A549 (cell line): ENCODE data around the gene IGSF22. TPM values are rescaled to one million over a fixed set of nuclear protein-coding genes. Genes with fewer than 3 reads are reported as not detected.

ENCODE experiments used
- ATAC-seq, 2 experiments: fragments of 200-7000 bp in 1 of 2; fragments of >200 bp in 1 of 2; cut with Nextera tagmentation in 1 of 2; cut with Tn5 transposase in 1 of 2; 3 replicates each; pipeline versions ENCODE4 v1.8.0 to v1.9.1; 2018 to 2020; ENCODE audit warnings: mild to moderate bottlenecking in 1 of 2, moderate library complexity in 1 of 2
- CTCF ChIA-PET: fragments of 300-600 bp; sonication (Branson Sonifier 250); formaldehyde crosslinking; extraction: SDS; loops from one replicate; lab custom pipeline; 2021; ENCODE audit warnings: antibody characterized with exemption, inconsistent platforms; lab: Yijun Ruan, JAX
- POLR2A ChIA-PET: fragments of 350-600 bp; formaldehyde crosslinking; extraction: SDS; loops from one replicate; lab custom pipeline; 2021; ENCODE audit warnings: antibody characterized with exemption, inconsistent platforms; lab: Yijun Ruan, JAX
- DNase-seq, 2 experiments: peaks; one replicate each; pipeline versions ENCODE4 v3.0.0 to v3.0.0-alpha.2; 2011 to 2016; ENCODE audit warnings: low read depth in 1 of 2, low spot score in 1 of 2
- FAIRE-seq: peaks from 2 replicates; lab custom pipeline; 2011; peaks lifted over from hg19 to GRCh38; lab: Jason Lieb, UNC
- H3K27ac ChIP-seq, 2 experiments: fragments of >200 bp; sonication (Bioruptor Twin); formaldehyde crosslinking; 3 replicates each; pipeline ENCODE4 v1.5.1; 2016 to 2017
- H3K4me1 ChIP-seq: fragments of >200 bp; sonication (Bioruptor Twin); formaldehyde crosslinking; 3 replicates; pipeline ENCODE4 v1.6.1; 2016
- H3K4me2 ChIP-seq: fragments of >200 bp; sonication (Bioruptor Twin); formaldehyde crosslinking; 3 replicates; pipeline ENCODE4 v1.6.1; 2016
- H3K4me3 ChIP-seq: fragments of >200 bp; sonication (Bioruptor Twin); formaldehyde crosslinking; 3 replicates; pipeline ENCODE4 v1.5.1; 2016
- H3K9me3 ChIP-seq: fragments of >200 bp; sonication (Bioruptor Twin); formaldehyde crosslinking; 3 replicates; pipeline ENCODE4 v1.6.1; 2016
- CEBPB ChIP-seq, 2 experiments: fragments of >200 bp in 1 of 2; sonication (Bioruptor Twin) in 1 of 2; formaldehyde crosslinking in 1 of 2; IDR thresholded peaks; 2 replicates each; pipeline ENCODE4 v1.6.1; 2012 to 2016
- EP300 ChIP-seq, 2 experiments: fragments of >200 bp; sonication (Bioruptor Twin); formaldehyde crosslinking; IDR thresholded peaks; 2 replicates in 1 of 2; 3 replicates in 1 of 2; pipeline ENCODE4 v1.6.1; 2016 to 2017
- ESRRA ChIP-seq: fragments of 150-350 bp; IDR thresholded peaks from 2 replicates; pipeline ENCODE4 v1.6.1; 2014; ENCODE audit warnings: mild to moderate bottlenecking, low read length, borderline replicate concordance
- FOSB ChIP-seq: fragments of 250-450 bp; sonication (Bioruptor Pico); IDR thresholded peaks from 2 replicates; pipeline ENCODE4 v1.5.0; 2020; ENCODE audit warnings: mild to moderate bottlenecking, moderate library complexity
- FOXS1 ChIP-seq: fragments of 250-450 bp; sonication (Bioruptor Pico); IDR thresholded peaks from 2 replicates; pipeline ENCODE4 v1.5.0; 2020; ENCODE audit warnings: mild to moderate bottlenecking, moderate library complexity
- HOXB13 ChIP-seq: fragments of 250-450 bp; sonication (Bioruptor Pico); IDR thresholded peaks from 2 replicates; pipeline ENCODE4 v1.5.0; 2020; ENCODE audit warnings: low read depth, mild to moderate bottlenecking, moderate library complexity
- HOXB5 ChIP-seq: fragments of 250-450 bp; sonication (Bioruptor Pico); IDR thresholded peaks from 2 replicates; pipeline ENCODE4 v1.5.0; 2020; ENCODE audit warnings: mild to moderate bottlenecking, moderate library complexity
- JUN ChIP-seq, 2 experiments: fragments of >200 bp; sonication (Bioruptor Twin); formaldehyde crosslinking; IDR thresholded peaks; 2 replicates in 1 of 2; 3 replicates in 1 of 2; pipeline ENCODE4 v1.6.1; 2016 to 2017
- JUNB ChIP-seq: fragments of >200 bp; sonication (Bioruptor Twin); formaldehyde crosslinking; IDR thresholded peaks from 2 replicates; pipeline ENCODE4 v1.6.1; 2016
- KDM1A ChIP-seq: fragments of 200-600 bp; sonication (generic); IDR thresholded peaks from 2 replicates; pipeline ENCODE4 v1.6.1; 2016; ENCODE audit warnings: low read depth, mild to moderate bottlenecking
- MAFK ChIP-seq: fragments of 450-650 bp; IDR thresholded peaks from 2 replicates; pipeline ENCODE4 v1.6.1; 2014; ENCODE audit not compliant: partially characterized antibody
- MAZ ChIP-seq: fragments of 150-350 bp; IDR thresholded peaks from 2 replicates; pipeline ENCODE4 v1.6.1; 2014; ENCODE audit warnings: antibody characterized with exemption, low read depth, low read length, borderline replicate concordance
- NFE2L2 ChIP-seq: fragments of 150-350 bp; conservative IDR thresholded peaks from 2 replicates; pipeline ENCODE4 v1.6.1; 2014; ENCODE audit warnings: low read length
- NPAS2 ChIP-seq: fragments of 250-450 bp; sonication (Bioruptor Pico); IDR thresholded peaks from 2 replicates; pipeline ENCODE4 v1.8.0; 2022; ENCODE audit warnings: mild to moderate bottlenecking, moderate library complexity, borderline replicate concordance
- PHF8 ChIP-seq: fragments of 200-600 bp; sonication (generic); IDR thresholded peaks from 2 replicates; pipeline ENCODE4 v1.6.1; 2016; ENCODE audit warnings: low read depth, mild to moderate bottlenecking, antibody characterized with exemption, moderate library complexity, borderline replicate concordance
- POLR2A ChIP-seq: IDR thresholded peaks from 2 replicates; pipeline ENCODE4 v1.6.1; 2012; ENCODE audit warnings: mild to moderate bottlenecking, low read length
- RARB ChIP-seq: fragments of 250-450 bp; sonication (Bioruptor Pico); IDR thresholded peaks from 2 replicates; pipeline ENCODE4 v1.8.0; 2021; ENCODE audit warnings: mild to moderate bottlenecking, moderate library complexity
- RFX5 ChIP-seq: fragments of 450-650 bp; IDR thresholded peaks from 2 replicates; pipeline ENCODE4 v1.7.1; 2014; ENCODE audit warnings: antibody characterized with exemption, mild to moderate bottlenecking, moderate library complexity
- SMC3 ChIP-seq: fragments of >200 bp; sonication (Bioruptor Twin); formaldehyde crosslinking; IDR thresholded peaks from 3 replicates; pipeline ENCODE4 v1.6.1; 2018; ENCODE audit warnings: inconsistent platforms
- TFCP2L1 ChIP-seq: fragments of 250-450 bp; sonication (Bioruptor Pico); IDR thresholded peaks from 2 replicates; pipeline ENCODE4 v1.5.0; 2021; ENCODE audit warnings: mild to moderate bottlenecking
- ZSCAN20 ChIP-seq: fragments of 250-450 bp; sonication (Bioruptor Pico); IDR thresholded peaks from 2 replicates; pipeline ENCODE4 v1.8.0; 2022; ENCODE audit warnings: mild to moderate bottlenecking, moderate library complexity
- WGBS: methylation state at CpG from one replicate; pipeline ENCODE4 v1.1.6; 2017; ENCODE audit errors: missing lambda C conversion rate; 5-methylcytosine and 5-hydroxymethylcytosine counted together
- polyA plus RNA-seq, 4 experiments: library from polyadenylated mRNA; depleted of rRNA in 3 of 4; stranded (reverse); fragments of >200 nt; fragmentation: RNase III in 1 of 4; extraction: RNeasy Plus Mini Kit Qiagen cat#74134 plus additional on column Dnase treatment in 1 of 4; gene quantifications; 2 replicates in 3 of 4; 3 replicates in 1 of 4; pipeline ENCODE4 v1.2.3, GENCODE V29; 2011 to 2017
- TF ChIP-seq, protein P1 (sequence below): fragments of >200 bp; sonication (Bioruptor Twin); formaldehyde crosslinking; IDR thresholded peaks from 3 replicates; pipeline ENCODE4 v1.5.1; 2016
- TF ChIP-seq, protein P2 (sequence below): fragments of >200 bp; sonication (Bioruptor Twin); formaldehyde crosslinking; IDR thresholded peaks from 3 replicates; pipeline ENCODE4 v1.6.1; 2016

Gene IGSF22
- polyA plus RNA-seq, 2 of the 4 experiments (the other 2 are of a cell fraction), result 0.06 TPM; not detected in 1

DNA sequence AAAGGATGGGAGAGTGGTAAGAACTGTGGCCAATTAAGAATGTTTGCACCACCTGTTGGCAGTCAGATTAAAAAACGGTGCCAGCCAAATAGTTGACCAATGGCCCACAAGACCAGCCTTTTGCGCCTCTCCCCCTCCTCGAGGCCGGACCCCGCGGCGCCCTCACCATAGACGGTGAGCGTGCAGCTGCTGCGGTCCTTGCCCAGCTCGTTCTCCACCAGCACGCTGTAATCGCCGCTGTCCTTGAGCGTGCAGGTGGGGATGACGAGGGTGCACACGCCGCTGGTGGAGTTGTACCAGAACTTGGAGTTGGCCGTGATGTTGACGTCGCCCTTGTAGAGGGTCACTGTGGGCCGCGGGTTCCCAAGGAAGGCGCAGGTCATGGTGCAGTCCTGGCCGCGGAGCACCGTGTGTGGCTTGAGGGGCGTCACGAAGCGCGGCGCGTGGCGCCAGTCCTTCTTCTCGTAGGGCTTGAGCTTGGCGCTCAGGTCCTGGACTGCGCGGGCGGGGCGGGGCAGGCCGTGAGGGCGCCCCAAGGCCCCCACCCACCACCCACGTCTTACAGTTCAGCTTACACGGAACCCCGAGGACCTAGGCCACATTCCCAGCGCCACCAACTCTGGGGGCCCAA, 20.2 kb downstream of the IGSF22 start:
- CTCF ChIA-PET, result interaction anchor here (0.6 to 2.7 kb wide), 6 partner anchors 16 to 59 kb away, joined by 3 to 17 read pairs (median 5); no protein-coding TSS in a partner anchor

DNA sequence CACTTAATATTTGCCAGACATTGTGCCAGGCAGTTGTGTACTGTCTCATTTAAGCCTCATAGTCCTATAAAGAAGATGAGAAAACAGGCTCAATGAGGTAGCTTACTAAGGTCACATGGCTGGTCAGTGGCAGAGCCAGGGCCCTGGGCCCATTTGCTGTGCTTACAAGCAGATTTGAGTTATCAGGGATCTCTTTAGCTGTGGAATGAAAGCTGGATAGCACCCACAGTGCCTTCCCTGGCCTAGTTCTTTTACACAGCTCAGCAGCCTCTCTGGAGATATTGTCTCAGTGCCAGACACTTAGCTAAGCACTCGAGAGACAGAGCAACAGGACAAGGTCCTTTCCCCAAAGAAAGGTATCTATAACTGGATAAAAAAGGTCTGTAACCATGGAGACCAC, 21.3 kb downstream of the IGSF22 start:
- no peak overlapping the region for H3K27ac ChIP-seq
- DNase-seq, result no peak
- CTCF ChIA-PET, result interaction anchor here (0.6 to 2.7 kb wide), 7 partner anchors 8 to 337 kb away, joined by 3 to 17 read pairs (median 4); no protein-coding TSS in a partner anchor
- FAIRE-seq, result no peak
- no peaks in the 10 kb centered on the region for H3K9me3 ChIP-seq
- no peaks in the 10 kb centered on the region for H3K4me1 ChIP-seq
- no peak for TF ChIP-seq JUNB
- TF ChIP-seq HOXB5 (CRISPR knock-in tag), result no peak
- TF ChIP-seq NPAS2 (CRISPR knock-in tag), result no peak
- no peak for TF ChIP-seq MAFK
- TF ChIP-seq FOSB (CRISPR knock-in tag), result no peak
- TF ChIP-seq JUN (IDR thresholded peaks at IDR 0.05), result no peak
- no peak for TF ChIP-seq ZSCAN20 (CRISPR knock-in tag)
- no peak for TF ChIP-seq RFX5
- TF ChIP-seq HOXB13 (CRISPR knock-in tag), result no peak
- no peak for TF ChIP-seq NFE2L2
- no peak for TF ChIP-seq ESRRA
- TF ChIP-seq, protein P1, sequence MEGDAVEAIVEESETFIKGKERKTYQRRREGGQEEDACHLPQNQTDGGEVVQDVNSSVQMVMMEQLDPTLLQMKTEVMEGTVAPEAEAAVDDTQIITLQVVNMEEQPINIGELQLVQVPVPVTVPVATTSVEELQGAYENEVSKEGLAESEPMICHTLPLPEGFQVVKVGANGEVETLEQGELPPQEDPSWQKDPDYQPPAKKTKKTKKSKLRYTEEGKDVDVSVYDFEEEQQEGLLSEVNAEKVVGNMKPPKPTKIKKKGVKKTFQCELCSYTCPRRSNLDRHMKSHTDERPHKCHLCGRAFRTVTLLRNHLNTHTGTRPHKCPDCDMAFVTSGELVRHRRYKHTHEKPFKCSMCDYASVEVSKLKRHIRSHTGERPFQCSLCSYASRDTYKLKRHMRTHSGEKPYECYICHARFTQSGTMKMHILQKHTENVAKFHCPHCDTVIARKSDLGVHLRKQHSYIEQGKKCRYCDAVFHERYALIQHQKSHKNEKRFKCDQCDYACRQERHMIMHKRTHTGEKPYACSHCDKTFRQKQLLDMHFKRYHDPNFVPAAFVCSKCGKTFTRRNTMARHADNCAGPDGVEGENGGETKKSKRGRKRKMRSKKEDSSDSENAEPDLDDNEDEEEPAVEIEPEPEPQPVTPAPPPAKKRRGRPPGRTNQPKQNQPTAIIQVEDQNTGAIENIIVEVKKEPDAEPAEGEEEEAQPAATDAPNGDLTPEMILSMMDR, result no peak
- TF ChIP-seq EP300 (IDR thresholded peaks at IDR 0.05), result no peak
- TF ChIP-seq KDM1A, result no peak
- no peak for TF ChIP-seq CEBPB (IDR thresholded peaks at IDR 0.05)
- TF ChIP-seq PHF8, result no peak
- no peak for TF ChIP-seq SMC3
- no peak for TF ChIP-seq TFCP2L1 (CRISPR knock-in tag)
- WGBS, result 29% methylated on average over 1 of the region's 1 CpG
- POLR2A ChIA-PET, result no interaction called here
- H3K4me2 ChIP-seq, result no peak overlapping the region
- no peak for ATAC-seq
- no peak overlapping the region for H3K4me3 ChIP-seq

More for the DNA sequence above, 20.2 kb downstream of the IGSF22 start:
- WGBS, result 71% methylated on average over 36 of the region's 46 CpGs
- FAIRE-seq, result no peak
- POLR2A ChIA-PET, result no interaction called here
- H3K4me3 ChIP-seq, result no peak overlapping the region
- no peaks in the 10 kb centered on the region for H3K9me3 ChIP-seq
- ATAC-seq, result no peak
- no peak for DNase-seq
- H3K4me1 ChIP-seq, result no peaks in the 10 kb centered on the region
- no peak overlapping the region for H3K4me2 ChIP-seq
- TF ChIP-seq FOXS1 (CRISPR knock-in tag) (no peak), MAZ (no peak), CEBPB (IDR thresholded peaks at IDR 0.05) (no peak), KDM1A (no peak), RARB (CRISPR knock-in tag) (no peak), RFX5 (no peak), SMC3 (no peak), HOXB5 (CRISPR knock-in tag) (no peak), POLR2A (no peak)
- TF ChIP-seq, protein P2, sequence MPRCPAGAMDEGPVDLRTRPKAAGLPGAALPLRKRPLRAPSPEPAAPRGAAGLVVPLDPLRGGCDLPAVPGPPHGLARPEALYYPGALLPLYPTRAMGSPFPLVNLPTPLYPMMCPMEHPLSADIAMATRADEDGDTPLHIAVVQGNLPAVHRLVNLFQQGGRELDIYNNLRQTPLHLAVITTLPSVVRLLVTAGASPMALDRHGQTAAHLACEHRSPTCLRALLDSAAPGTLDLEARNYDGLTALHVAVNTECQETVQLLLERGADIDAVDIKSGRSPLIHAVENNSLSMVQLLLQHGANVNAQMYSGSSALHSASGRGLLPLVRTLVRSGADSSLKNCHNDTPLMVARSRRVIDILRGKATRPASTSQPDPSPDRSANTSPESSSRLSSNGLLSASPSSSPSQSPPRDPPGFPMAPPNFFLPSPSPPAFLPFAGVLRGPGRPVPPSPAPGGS, result no peak
- H3K27ac ChIP-seq, result no peak overlapping the region
